Calu3 (cell line): ENCODE results near the gene PRPF40B. TPM values are rescaled to one million over a fixed set of nuclear protein-coding genes. Genes with fewer than 3 reads are reported as not detected.

Experiments used
- BruUV-seq: library from RNA; stranded (reverse); fragments of 400-500 nt; replicated peaks from 2 replicates; lab custom pipeline; 2021; lab: Mats Ljungman, UMichigan
- CTCF ChIA-PET: fragments of 300-600 bp; sonication (Branson Sonifier 250); formaldehyde crosslinking; loops from one replicate; lab custom pipeline; 2022; ENCODE audit warnings: antibody characterized with exemption; lab: Charles Lee
- DNase-seq: peaks from one replicate; pipeline ENCODE4 v3.0.0; 2022
- H3K27ac Mint-ChIP-seq: one replicate; pipeline ENCODE4 v1.8.0; 2022; ENCODE audit warnings: mixed read lengths; ENCODE audit not compliant: unreplicated experiment
- H3K27me3 Mint-ChIP-seq: one replicate; pipeline ENCODE4 v1.8.0; 2022; ENCODE audit warnings: mixed read lengths; ENCODE audit not compliant: unreplicated experiment
- H3K36me3 Mint-ChIP-seq: one replicate; pipeline ENCODE4 v1.8.0; 2022; ENCODE audit warnings: mild to moderate bottlenecking, moderate library complexity, mixed read lengths; ENCODE audit not compliant: insufficient read depth, unreplicated experiment
- H3K4me1 Mint-ChIP-seq: one replicate; pipeline ENCODE4 v1.8.0; 2022; ENCODE audit warnings: mild to moderate bottlenecking, low read depth, mixed read lengths; ENCODE audit not compliant: unreplicated experiment
- H3K4me3 Mint-ChIP-seq: one replicate; pipeline ENCODE4 v1.8.0; 2022; ENCODE audit warnings: mild to moderate bottlenecking, low read depth, moderate library complexity, mixed read lengths; ENCODE audit not compliant: unreplicated experiment
- H3K9me3 Mint-ChIP-seq: one replicate; pipeline ENCODE4 v1.8.0; 2022; ENCODE audit warnings: low read depth, mixed read lengths; ENCODE audit not compliant: unreplicated experiment
- intact Hi-C: fragments of 100-400 bp; cut with micrococcal nuclease; formaldehyde crosslinking; loops from one replicate; pipeline ENCODE4 v1.10.0; 2022; ENCODE audit not compliant: unreplicated experiment
- total RNA-seq: library from RNA; stranded (reverse); gene quantifications from 2 replicates; pipeline ENCODE4 v1.2.3, GENCODE V29; 2022
- TF ChIP-seq, protein P1 (sequence below): fragments of 200-600 bp; IDR thresholded peaks from one replicate; pipeline ENCODE4 v1.8.0; 2022; ENCODE audit warnings: antibody characterized with exemption; ENCODE audit not compliant: unreplicated experiment

Gene PRPF40B
- total RNA-seq, 1 experiment from 2014 or later = 21.7 TPM

DNA sequence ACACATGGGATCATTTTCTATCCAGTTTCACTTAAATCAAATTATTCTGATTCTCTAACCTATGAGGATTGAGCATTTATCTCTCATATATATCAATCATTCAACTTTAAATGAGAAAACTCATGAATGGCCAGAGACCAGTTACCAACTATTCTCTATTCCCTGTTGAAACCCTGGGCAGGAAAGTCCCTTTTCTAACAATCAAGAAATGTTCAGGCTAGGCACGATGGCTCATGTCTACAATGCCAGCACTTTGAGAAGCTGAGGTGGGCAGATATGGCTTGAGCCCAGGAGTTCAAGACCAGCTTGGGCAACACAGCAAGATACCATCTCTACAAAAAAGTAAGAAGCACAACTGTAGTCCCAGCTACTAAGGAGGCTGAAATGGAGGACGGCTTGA, 65.9 kb downstream of the PRPF40B start:
- TF ChIP-seq, protein P1, sequence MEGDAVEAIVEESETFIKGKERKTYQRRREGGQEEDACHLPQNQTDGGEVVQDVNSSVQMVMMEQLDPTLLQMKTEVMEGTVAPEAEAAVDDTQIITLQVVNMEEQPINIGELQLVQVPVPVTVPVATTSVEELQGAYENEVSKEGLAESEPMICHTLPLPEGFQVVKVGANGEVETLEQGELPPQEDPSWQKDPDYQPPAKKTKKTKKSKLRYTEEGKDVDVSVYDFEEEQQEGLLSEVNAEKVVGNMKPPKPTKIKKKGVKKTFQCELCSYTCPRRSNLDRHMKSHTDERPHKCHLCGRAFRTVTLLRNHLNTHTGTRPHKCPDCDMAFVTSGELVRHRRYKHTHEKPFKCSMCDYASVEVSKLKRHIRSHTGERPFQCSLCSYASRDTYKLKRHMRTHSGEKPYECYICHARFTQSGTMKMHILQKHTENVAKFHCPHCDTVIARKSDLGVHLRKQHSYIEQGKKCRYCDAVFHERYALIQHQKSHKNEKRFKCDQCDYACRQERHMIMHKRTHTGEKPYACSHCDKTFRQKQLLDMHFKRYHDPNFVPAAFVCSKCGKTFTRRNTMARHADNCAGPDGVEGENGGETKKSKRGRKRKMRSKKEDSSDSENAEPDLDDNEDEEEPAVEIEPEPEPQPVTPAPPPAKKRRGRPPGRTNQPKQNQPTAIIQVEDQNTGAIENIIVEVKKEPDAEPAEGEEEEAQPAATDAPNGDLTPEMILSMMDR = no peak
- H3K9me3 Mint-ChIP-seq = no peaks in the 10 kb centered on the region
- no peaks in the 10 kb centered on the region for H3K4me1 Mint-ChIP-seq
- H3K4me3 Mint-ChIP-seq = no peak overlapping the region
- CTCF ChIA-PET = no interaction called here
- H3K27ac Mint-ChIP-seq = no peak overlapping the region
- H3K36me3 Mint-ChIP-seq = no peaks in the 10 kb centered on the region
- BruUV-seq = no TSS peak
- H3K27me3 Mint-ChIP-seq = no peaks in the 10 kb centered on the region
- DNase-seq = no peak
- intact Hi-C loops = no loop called here

DNA sequence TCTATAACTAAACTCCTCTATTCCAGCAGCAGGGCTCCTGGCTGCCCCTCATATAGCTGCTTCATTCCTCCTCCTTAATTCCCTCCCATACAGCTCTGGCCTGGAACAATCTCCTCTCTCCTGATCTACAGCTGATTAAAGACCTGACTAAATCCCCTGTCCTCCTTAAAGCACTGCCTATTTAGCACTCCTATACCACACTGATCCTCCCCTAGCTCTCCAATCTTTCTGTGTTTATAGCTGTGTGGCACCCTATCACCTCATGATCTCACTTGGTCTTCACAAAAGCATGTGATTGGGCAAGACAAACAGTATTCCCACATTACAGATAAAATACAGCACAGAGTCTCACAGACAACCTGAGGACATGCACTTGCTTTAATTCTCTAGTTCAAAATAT, 66.4 kb downstream of the PRPF40B start:
- DNase-seq = no peak
- TF ChIP-seq, protein P1 = no peak
- H3K27ac Mint-ChIP-seq = no peak overlapping the region
- H3K36me3 Mint-ChIP-seq = no peaks in the 10 kb centered on the region
- CTCF ChIA-PET = no interaction called here
- H3K4me3 Mint-ChIP-seq = no peak overlapping the region
- H3K27me3 Mint-ChIP-seq = no peaks in the 10 kb centered on the region
- no TSS peak for BruUV-seq
- no peaks in the 10 kb centered on the region for H3K4me1 Mint-ChIP-seq
- intact Hi-C loops = no loop called here
- no peaks in the 10 kb centered on the region for H3K9me3 Mint-ChIP-seq

DNA sequence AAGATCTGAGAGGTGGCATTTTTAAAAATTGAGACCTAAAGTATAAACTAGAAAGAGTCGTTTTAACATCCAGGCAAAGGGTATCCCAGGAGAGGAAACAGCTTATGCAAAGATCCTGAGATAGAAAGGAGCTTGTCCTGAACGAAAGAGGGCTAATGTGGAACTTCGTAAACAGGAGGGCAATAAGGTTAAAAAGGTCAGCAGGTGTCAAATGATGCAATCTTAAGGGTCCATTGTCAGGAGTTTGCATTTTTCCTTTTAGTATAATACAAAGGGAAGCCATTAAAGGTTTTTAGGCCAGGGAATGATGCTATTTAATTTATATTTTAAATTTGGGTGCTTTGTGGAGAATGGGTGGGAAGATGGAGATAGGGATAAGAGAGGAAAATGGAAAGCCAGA, 69.5 kb downstream of the PRPF40B start:
- no peak for DNase-seq
- no peaks in the 10 kb centered on the region for H3K4me1 Mint-ChIP-seq
- TF ChIP-seq, protein P1 = no peak
- no peaks in the 10 kb centered on the region for H3K36me3 Mint-ChIP-seq
- intact Hi-C loops = no loop called here
- no peaks in the 10 kb centered on the region for H3K9me3 Mint-ChIP-seq
- CTCF ChIA-PET = no interaction called here
- no TSS peak for BruUV-seq
- H3K27ac Mint-ChIP-seq = no peak overlapping the region
- H3K27me3 Mint-ChIP-seq = no peaks in the 10 kb centered on the region
- no peak overlapping the region for H3K4me3 Mint-ChIP-seq

DNA sequence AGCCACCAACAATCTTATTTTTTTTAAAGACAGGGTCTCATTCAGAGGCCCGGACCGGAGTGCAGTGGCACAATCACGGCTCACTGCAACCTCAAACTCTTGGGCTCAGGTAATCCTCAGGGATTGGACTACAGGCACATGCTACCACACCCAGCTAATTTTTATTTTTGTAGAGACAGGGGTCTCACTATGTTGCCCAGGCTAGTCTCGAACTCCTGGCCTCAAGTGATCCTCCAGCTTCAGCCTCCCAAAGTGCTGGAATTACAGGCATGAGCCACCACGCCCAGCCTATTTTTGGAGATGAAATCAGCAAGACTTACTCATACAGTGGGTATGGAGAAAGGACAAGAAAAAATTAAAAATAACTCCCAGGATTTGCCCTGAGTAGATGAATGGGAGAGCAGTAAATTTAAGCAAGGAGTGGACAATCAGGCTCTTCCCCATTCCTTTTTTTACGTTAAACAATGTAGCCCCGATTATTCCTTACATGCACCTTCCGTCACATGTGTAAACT, 70.6 kb downstream of the PRPF40B start:
- Mint-ChIP-seq H3K4me3 (no peak overlapping the region), H3K27me3 (no peaks in the 10 kb centered on the region), H3K36me3 (no peaks in the 10 kb centered on the region), H3K27ac (no peak overlapping the region), H3K4me1 (no peaks in the 10 kb centered on the region), H3K9me3 (no peaks in the 10 kb centered on the region)
- intact Hi-C loops = no loop called here
- CTCF ChIA-PET = no interaction called here
- TF ChIP-seq, protein P1 = no peak
- DNase-seq = no peak
- BruUV-seq = no TSS peak

Other genes starting within 250 kb of the PRPF40B start
- gene KCNH3, start 84.5 kb upstream of the PRPF40B start, total RNA-seq = 0.59 and 2.8 TPM in 2 replicates
- gene MCRS1, start 55.4 kb upstream of the PRPF40B start, total RNA-seq = 38.0 and 38.7 TPM in 2 replicates
- gene FAM186B, start 17.9 kb upstream of the PRPF40B start, total RNA-seq = 0.29 and 0.47 TPM in 2 replicates
- gene FMNL3, start 83.8 kb downstream of the PRPF40B start, total RNA-seq = 4.4 TPM in 2 replicates
- 600 and 613 TPM in 2 replicates for gene TMBIM6, start 118.0 kb downstream of the PRPF40B start, total RNA-seq
- 10.0 and 11.8 TPM in 2 replicates for gene NCKAP5L, start 204.9 kb downstream of the PRPF40B start, total RNA-seq
- gene BCDIN3D, start 219.5 kb downstream of the PRPF40B start, total RNA-seq = 4.0 and 4.7 TPM in 2 replicates